ENCODE results near the gene POLR2B.
"Not testable (repeated sequence)": the region's sequence is repeated elsewhere in the genome, so short reads cannot be mapped to it uniquely, and the experiment has no call there.

The POLR2B gene

GRCh38 chr4:56990109-56990905, 11.6 kb downstream of the POLR2B start:
- DNase-seq = no peak

DNA sequence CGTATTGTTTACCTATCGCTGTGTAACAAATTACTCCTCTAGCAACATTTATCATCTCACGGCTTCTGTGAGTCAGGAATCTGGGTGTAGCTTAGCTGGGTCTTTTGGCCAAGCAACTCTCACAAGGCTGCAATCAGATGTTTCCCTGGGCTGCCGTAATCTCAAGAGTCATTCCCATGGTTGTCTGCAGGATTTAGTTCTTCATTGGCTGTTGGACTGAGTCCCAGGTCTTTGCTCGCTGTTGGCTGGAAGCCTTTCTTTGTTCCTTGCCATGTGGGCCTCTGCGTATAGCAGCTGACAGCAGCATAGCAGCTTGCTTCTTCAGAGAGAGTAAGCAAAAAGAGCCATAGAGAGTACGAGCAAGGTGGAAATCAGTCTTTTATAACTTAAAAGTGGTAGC, 16.8 kb downstream of the POLR2B start:
- no peak for DNase-seq

DNA sequence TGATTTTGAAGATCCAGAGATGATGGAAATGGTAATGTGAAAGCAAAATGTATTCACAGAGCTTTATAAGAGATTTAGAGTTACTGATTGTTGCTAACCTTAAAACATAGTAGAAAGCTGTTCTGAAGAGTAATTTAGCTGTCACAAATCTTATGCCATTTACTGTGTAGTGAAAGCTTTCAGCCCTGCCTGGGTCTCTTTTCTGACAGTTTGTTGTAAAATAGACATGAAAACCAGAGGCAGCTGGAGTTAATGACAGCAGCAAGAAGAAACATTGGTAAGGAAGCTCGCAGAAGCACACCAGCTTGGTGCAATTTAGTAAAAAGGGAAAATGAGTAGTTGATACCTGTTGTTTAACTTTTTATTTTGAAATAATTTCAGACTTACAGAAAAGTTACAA, 21.1 kb downstream of the POLR2B start:
- DNase-seq = no peak

GRCh38 chr4:57013543-57014120, 34.9 kb downstream of the POLR2B start:
- DNase-seq = no peak

GRCh38 chr4:57018980-57019379, 40.3 kb downstream of the POLR2B start:
- no peak for DNase-seq

DNA sequence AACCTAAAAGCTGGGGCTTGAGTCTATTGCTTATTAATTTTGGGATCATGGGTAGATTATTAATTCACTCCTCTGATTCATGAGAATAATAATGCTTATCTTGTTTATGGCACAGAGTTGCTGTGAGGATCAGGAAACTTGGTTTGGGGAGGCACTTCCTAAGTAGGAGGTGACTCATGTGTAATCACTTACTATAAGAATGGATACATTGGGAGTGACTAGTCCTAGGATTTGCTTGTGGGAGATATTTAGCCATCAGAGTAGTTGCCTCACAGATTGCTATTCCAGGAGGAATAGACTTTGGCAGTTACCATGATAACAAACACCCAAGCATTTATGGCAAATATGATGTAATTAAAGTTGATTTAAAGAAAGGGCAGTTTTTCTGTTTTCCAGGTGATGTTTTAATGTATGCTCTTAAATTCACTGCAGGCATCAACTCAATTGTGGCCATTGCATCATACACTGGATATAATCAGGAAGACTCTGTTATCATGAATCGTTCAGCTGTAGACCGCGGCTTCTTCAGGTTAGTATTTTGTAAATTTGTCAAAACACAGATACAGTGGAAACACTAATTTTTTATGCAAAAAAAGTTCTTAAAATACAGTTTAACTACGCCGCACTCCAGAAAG, 41.9 kb downstream of the POLR2B start:
- no peak for DNase-seq

DNA sequence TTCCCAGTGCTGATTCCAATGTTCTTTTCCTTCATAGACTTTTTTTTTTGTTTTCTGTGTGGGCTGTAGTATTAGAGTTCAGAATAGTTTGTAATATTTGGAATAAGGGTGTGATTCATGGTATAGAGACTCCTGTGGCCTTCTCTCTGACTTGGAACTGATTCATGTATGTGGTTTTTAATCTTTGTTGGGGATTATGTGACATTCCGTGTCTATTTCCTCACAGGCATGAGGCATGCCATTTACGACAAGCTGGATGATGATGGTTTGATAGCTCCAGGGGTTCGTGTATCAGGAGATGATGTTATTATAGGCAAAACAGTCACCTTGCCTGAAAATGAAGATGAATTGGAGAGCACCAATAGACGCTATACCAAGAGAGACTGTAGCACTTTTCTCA, 44.4 kb downstream of the POLR2B start:
- DNase-seq = no peak

- no peak for DNase-seq
Measured at GRCh38 chr4:57034520-57034919, 55.8 kb downstream of the POLR2B start.

- DNase-seq = peak in 1 of 4 experiments; percentile 1
Measured at GRCh38 chr4:57037982-57038604, 59.4 kb downstream of the POLR2B start.

- no peak for DNase-seq
Measured at GRCh38 chr4:57039345-57039744, 60.6 kb downstream of the POLR2B start.

DNA sequence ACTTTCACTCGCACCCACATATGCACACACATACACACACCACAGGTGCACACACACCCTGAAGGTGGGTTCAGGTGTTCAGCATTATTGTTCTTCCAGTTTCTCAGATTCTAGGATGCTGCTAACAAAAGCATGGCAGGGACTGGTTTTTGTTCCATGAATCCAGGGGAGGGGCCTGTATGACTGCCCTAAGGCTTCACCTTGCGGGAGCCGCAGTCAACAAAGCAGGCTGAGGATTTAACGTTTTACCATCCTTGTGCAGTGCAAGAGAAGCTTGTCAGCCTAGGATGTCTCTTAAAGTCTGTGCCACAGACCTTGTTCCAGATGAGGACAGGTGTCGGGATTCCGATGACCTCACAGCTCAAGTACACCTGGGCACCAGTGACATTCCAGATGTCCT, 61.8 kb downstream of the POLR2B start:
- no peak for DNase-seq

GRCh38 chr4:57041020-57041419, 62.3 kb downstream of the POLR2B start:
- DNase-seq = no peak

- DNase-seq = no peak
Measured at GRCh38 chr4:57042711-57043169, 64.0 kb downstream of the POLR2B start.

- DNase-seq = no peak
Measured at GRCh38 chr4:57043347-57044251, 64.9 kb downstream of the POLR2B start.

GRCh38 chr4:57044279-57044678, 65.6 kb downstream of the POLR2B start:
- DNase-seq = no peak

- DNase-seq = no peak
Measured at GRCh38 chr4:57044996-57045395, 66.3 kb downstream of the POLR2B start.

- not testable (repeated sequence) for DNase-seq
Measured at GRCh38 chr4:57047046-57047445, 68.3 kb downstream of the POLR2B start.

GRCh38 chr4:57048590-57049304, 70.1 kb downstream of the POLR2B start:
- DNase-seq = no peak

GRCh38 chr4:57051095-57051494, 72.4 kb downstream of the POLR2B start:
- no peak for DNase-seq

- DNase-seq = no peak
Measured at GRCh38 chr4:57051524-57051923, 72.8 kb downstream of the POLR2B start.

- DNase-seq = no peak
Measured at GRCh38 chr4:57053508-57053907, 74.8 kb downstream of the POLR2B start.

DNA sequence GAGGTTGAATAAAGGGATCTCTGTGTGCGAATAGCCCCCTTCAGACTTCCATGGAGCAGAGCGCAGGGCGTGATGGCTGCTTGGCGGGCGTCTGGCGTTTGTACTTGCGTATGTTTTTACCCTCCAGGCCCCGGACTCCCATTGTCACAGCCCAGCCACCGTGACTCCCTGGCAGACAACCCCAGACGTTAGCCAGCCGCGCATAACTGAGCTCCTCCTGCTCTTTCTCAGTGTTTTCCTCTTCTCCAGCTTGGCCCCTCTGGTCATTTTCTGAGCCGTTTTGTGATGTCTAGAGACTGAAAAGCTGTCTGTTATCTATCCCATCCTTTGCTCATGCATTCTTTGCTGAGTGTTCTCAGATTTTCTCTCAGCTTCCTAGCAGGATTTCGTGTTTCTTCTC, 77.2 kb downstream of the POLR2B start:
- no peak for DNase-seq
